HepG2 (cell line): Measurements from ENCODE around the gene CCL27. TPM values are rescaled to one million over a fixed set of nuclear protein-coding genes. Genes with fewer than 3 reads are reported as not detected.
A peak's percentile ranks its signal among the peaks of the same experiment; 100 is the strongest.

Experiments used
- AKAP8 ChIP-seq: sonication (generic); formaldehyde crosslinking; IDR thresholded peaks from 2 replicates; pipeline ENCODE4 v1.5.1; 2020; ENCODE audit warnings: mild to moderate bottlenecking, missing genetic modification reagents
- BCL6 ChIP-seq: IDR thresholded peaks from 2 replicates; pipeline ENCODE4 v1.6.1; 2016; ENCODE audit warnings: missing genetic modification reagents, missing compliant biosample characterization
- HDAC2 ChIP-seq: sonication (generic); formaldehyde crosslinking; IDR thresholded peaks from 2 replicates; pipeline ENCODE4 v1.4.0; 2020; ENCODE audit warnings: missing genetic modification reagents
- HOXA3 ChIP-seq: sonication (generic); formaldehyde crosslinking; IDR thresholded peaks from 2 replicates; pipeline ENCODE4 v1.5.0; 2020; ENCODE audit warnings: missing genetic modification reagents
- JUND ChIP-seq: sonication (generic); formaldehyde crosslinking; IDR thresholded peaks from 2 replicates; pipeline ENCODE4 v1.8.0; 2022; ENCODE audit warnings: mild to moderate bottlenecking, missing genetic modification reagents
- MXI1 ChIP-seq: IDR thresholded peaks from 3 replicates; pipeline ENCODE4 v1.6.1; 2012; ENCODE audit warnings: low read depth, low read length, inconsistent platforms, borderline replicate concordance
- NCOA2 ChIP-seq: sonication (generic); formaldehyde crosslinking; IDR thresholded peaks from 2 replicates; pipeline ENCODE4 v1.8.0; 2022; ENCODE audit warnings: inconsistent platforms
- POGZ ChIP-seq: sonication (generic); formaldehyde crosslinking; IDR thresholded peaks from 2 replicates; pipeline ENCODE4 v1.4.0; 2020; ENCODE audit warnings: mild to moderate bottlenecking, missing genetic modification reagents
- RBM39 ChIP-seq: fragments of 200-400 bp; formaldehyde crosslinking; IDR thresholded peaks from one replicate; pipeline ENCODE4 v1.6.1; 2018; ENCODE audit warnings: antibody characterized with exemption, mild to moderate bottlenecking, low read depth, low read length; ENCODE audit not compliant: poor library complexity, severe bottlenecking
- ZNF460 ChIP-seq: sonication (generic); formaldehyde crosslinking; IDR thresholded peaks from 2 replicates; pipeline ENCODE4 v1.5.1; 2020; ENCODE audit warnings: missing genetic modification reagents, mild to moderate bottlenecking, borderline replicate concordance
- ZNF556 ChIP-seq: sonication (generic); formaldehyde crosslinking; IDR thresholded peaks from 2 replicates; pipeline ENCODE4 v1.4.0; 2020; ENCODE audit warnings: mild to moderate bottlenecking, missing genetic modification reagents, borderline replicate concordance
- ZNF577 ChIP-seq: sonication (generic); formaldehyde crosslinking; IDR thresholded peaks from 2 replicates; pipeline ENCODE4 v1.4.0; 2020; ENCODE audit warnings: mild to moderate bottlenecking, low read depth, missing genetic modification reagents, borderline replicate concordance
- ZNF770 ChIP-seq: sonication (generic); formaldehyde crosslinking; IDR thresholded peaks from 2 replicates; pipeline ENCODE4 v1.5.0; 2020; ENCODE audit warnings: mild to moderate bottlenecking, missing genetic modification reagents
- ZNF83 ChIP-seq: sonication (generic); formaldehyde crosslinking; IDR thresholded peaks from 2 replicates; pipeline ENCODE4 v1.4.0; 2020; ENCODE audit warnings: missing genetic modification reagents, mild to moderate bottlenecking, borderline replicate concordance
- polyA plus RNA-seq, 8 experiments: library from polyadenylated mRNA; depleted of rRNA in 3 of 8; stranded (reverse) in 7 of 8; unstranded in 1 of 8; fragments of >200 nt; fragmentation: Illumina TruSeq in 4 of 8; extraction: Trizol in 4 of 8; gene quantifications; 2 replicates each; pipeline versions ENCODE4 v1.2.1 to v1.2.3, GENCODE V29; 2011 to 2016; ENCODE audit warnings: low read depth in 4 of 8, missing spikeins in 1 of 8, mixed read lengths in 1 of 8; ENCODE audit not compliant: insufficient read depth in 1 of 8
- total RNA-seq, 5 experiments: library from RNA; depleted of rRNA; stranded (reverse); fragments of >200 nt; fragmentation: Illumina TruSeq; extraction: Trizol; gene quantifications; 2 replicates each; pipeline ENCODE4 v1.2.3, GENCODE V29; 2016; ENCODE audit warnings: low read depth in 1 of 5
- TF ChIP-seq, protein P1 (sequence below): sonication (generic); formaldehyde crosslinking; IDR thresholded peaks from 2 replicates; pipeline ENCODE4 v1.4.0; 2020; ENCODE audit warnings: mild to moderate bottlenecking, missing genetic modification reagents, borderline replicate concordance

Gene CCL27
- total and polyA plus RNA-seq, 2 of the 13 experiments (the other 11 are each of a cell fraction or from before 2014, with no cell fraction given): not detected

- peak; percentile 18; the same call in 1 of the 2 replicates for TF ChIP-seq BCL6
- no peak for TF ChIP-seq ZNF577 (CRISPR knock-in tag)
- TF ChIP-seq HOXA3 (CRISPR knock-in tag): peak; percentile 33; the same call in 1 of the 2 replicates
- no peak for TF ChIP-seq AKAP8
- TF ChIP-seq, protein P1, sequence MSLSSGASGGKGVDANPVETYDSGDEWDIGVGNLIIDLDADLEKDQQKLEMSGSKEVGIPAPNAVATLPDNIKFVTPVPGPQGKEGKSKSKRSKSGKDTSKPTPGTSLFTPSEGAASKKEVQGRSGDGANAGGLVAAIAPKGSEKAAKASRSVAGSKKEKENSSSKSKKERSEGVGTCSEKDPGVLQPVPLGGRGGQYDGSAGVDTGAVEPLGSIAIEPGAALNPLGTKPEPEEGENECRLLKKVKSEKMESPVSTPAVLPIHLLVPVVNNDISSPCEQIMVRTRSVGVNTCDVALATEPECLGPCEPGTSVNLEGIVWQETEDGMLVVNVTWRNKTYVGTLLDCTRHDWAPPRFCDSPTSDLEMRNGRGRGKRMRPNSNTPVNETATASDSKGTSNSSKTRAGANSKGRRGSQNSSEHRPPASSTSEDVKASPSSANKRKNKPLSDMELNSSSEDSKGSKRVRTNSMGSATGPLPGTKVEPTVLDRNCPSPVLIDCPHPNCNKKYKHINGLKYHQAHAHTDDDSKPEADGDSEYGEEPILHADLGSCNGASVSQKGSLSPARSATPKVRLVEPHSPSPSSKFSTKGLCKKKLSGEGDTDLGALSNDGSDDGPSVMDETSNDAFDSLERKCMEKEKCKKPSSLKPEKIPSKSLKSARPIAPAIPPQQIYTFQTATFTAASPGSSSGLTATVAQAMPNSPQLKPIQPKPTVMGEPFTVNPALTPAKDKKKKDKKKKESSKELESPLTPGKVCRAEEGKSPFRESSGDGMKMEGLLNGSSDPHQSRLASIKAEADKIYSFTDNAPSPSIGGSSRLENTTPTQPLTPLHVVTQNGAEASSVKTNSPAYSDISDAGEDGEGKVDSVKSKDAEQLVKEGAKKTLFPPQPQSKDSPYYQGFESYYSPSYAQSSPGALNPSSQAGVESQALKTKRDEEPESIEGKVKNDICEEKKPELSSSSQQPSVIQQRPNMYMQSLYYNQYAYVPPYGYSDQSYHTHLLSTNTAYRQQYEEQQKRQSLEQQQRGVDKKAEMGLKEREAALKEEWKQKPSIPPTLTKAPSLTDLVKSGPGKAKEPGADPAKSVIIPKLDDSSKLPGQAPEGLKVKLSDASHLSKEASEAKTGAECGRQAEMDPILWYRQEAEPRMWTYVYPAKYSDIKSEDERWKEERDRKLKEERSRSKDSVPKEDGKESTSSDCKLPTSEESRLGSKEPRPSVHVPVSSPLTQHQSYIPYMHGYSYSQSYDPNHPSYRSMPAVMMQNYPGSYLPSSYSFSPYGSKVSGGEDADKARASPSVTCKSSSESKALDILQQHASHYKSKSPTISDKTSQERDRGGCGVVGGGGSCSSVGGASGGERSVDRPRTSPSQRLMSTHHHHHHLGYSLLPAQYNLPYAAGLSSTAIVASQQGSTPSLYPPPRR (CRISPR knock-in tag): peak; percentile 90
- TF ChIP-seq RBM39: no peak
- peak; percentile 67; the same call in 1 of the 2 replicates for TF ChIP-seq ZNF556 (CRISPR knock-in tag)
- 0 out of 3 replicates have a peak, but pooled peaks have one; percentile 23 for TF ChIP-seq MXI1
- no peak for TF ChIP-seq ZNF83
- 0 out of 2 replicates have a peak, but pooled peaks have one; percentile 28 for TF ChIP-seq ZNF770 (CRISPR knock-in tag)
- no peak for TF ChIP-seq ZNF460
- peak; percentile 1; the same call in 1 of the 2 replicates for TF ChIP-seq JUND (CRISPR knock-in tag)
- TF ChIP-seq HDAC2: peak; percentile 86
- peak; percentile 32; the same call in 1 of the 2 replicates for TF ChIP-seq POGZ
- TF ChIP-seq NCOA2: peak; percentile 61
Observed at GRCh38 chr9:34688329-34689115, 26.1 kb upstream of the CCL27 start (continued).
